Nucleus accumbens (tissue), 56 donors: ENCODE results near the gene CASZ1.

Experiments
- DNase-seq, 56 donors: peaks; one replicate each; lab custom pipeline; 2025; lab: John Stamatoyannopoulos, UW

The CASZ1 gene

GRCh38 chr1:10601342-10602070 is 194.9 kb downstream of the CASZ1 start:
- DNase-seq = no peak

GRCh38 chr1:10599194-10599861 is 197.1 kb downstream of the CASZ1 start:
- no peak for DNase-seq

GRCh38 chr1:10598389-10598702 is 198.1 kb downstream of the CASZ1 start:
- peak in 13 of 56 donors; percentile 6 to 60 (median 17) for DNase-seq

GRCh38 chr1:10597492-10598388 is 198.7 kb downstream of the CASZ1 start:
- DNase-seq = no peak

GRCh38 chr1:10596780-10597179 is 199.7 kb downstream of the CASZ1 start:
- no peak for DNase-seq

- no peak for DNase-seq
Observed at GRCh38 chr1:10594595-10595223, 201.7 kb downstream of the CASZ1 start.

GRCh38 chr1:10593750-10594149 is 202.7 kb downstream of the CASZ1 start:
- DNase-seq = no peak

GRCh38 chr1:10592373-10592772 is 204.1 kb downstream of the CASZ1 start:
- no peak for DNase-seq

GRCh38 chr1:10591010-10591409 is 205.4 kb downstream of the CASZ1 start:
- DNase-seq = no peak

GRCh38 chr1:10589074-10589473 is 207.4 kb downstream of the CASZ1 start:
- no peak for DNase-seq

- DNase-seq = no peak
Observed at GRCh38 chr1:10588640-10589039, 207.8 kb downstream of the CASZ1 start.
